ENCODE data around the gene PEMT.

DNA sequence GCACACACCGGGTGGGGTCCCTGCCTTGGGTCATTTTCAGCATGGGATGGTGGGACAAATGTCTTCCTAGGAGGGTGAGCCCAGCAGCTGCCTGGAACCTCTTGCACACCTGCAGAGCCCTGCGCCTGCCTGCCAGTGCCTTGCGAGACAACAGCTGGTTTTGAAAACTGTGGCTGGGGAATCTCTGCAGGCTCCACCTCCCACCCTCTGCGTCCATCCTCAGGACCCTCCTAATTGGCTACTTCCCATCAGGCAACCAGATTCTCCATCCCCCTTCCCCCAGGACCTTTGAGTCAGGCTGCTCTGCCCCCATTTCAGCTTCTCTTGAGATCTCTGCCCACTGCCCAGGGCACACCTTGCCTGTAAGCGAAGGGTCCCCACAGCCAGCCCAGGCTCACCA lies 26.6 kb downstream of the PEMT start:
- TF ChIP-seq GATA2 (IDR thresholded peaks at IDR 0.05; ENCODE audit: low read depth, low read length): no peak
- no peak for TF ChIP-seq GATA3 (IDR thresholded peaks at IDR 0.05; ENCODE audit: low read depth, low read length)
